ENCODE results near the gene CWC27.
"Not testable (repeated sequence)": the region's sequence is repeated elsewhere in the genome, so short reads cannot be mapped to it uniquely, and the experiment has no call there.

The CWC27 gene

DNA sequence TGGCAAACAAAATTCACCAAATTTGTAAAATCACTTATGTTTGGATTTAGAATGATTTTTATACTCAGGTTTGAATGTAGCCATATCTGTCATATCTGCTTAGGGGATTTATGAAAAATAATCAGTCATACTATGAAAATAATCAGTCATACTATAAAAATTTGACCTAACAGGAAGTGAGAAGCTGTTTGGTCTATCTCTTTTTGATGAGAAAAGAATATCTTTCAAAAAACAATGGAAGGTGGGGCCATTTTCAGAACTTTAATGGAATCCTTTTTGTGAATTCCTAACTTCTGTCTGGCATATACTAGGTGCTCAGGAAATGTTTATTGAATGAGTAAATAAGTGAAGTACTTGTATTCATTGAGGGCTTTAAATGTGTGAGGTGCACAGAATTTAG, 70.1 kb downstream of the CWC27 start:
- no peak for DNase-seq (ENCODE audit: low read depth in 2 of 2)

- DNase-seq (ENCODE audit: low read depth in 2 of 2), result no peak
These were observed 71.2 kb downstream of the CWC27 start for GRCh38 chr5:64839936-64840335.

DNA sequence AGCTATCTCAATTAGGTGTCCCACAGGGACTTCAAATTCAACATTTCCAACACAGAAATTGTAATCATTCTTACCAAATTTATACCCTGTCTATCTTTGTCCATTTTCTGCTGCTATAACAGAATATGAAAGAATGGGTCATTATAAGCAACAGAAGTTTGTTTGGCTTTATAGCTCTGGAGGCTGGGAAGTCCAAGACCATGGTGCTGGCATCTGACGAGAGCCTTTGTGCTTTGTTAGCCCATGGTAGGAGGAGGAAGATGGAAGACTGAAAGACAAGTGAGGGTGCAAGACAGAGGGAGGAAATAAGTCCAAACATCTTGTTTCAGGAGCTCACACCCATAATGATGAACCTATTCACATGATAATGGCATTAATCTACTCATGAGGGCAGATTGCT, 72.2 kb downstream of the CWC27 start:
- DNase-seq (ENCODE audit: low read depth in 2 of 2), result no peak

GRCh38 chr5:64853777-64854176, 85.0 kb downstream of the CWC27 start:
- DNase-seq (ENCODE audit: low read depth in 2 of 2), result no peak

GRCh38 chr5:64854855-64855254, 86.1 kb downstream of the CWC27 start:
- no peak for DNase-seq (ENCODE audit: low read depth in 2 of 2)

DNA sequence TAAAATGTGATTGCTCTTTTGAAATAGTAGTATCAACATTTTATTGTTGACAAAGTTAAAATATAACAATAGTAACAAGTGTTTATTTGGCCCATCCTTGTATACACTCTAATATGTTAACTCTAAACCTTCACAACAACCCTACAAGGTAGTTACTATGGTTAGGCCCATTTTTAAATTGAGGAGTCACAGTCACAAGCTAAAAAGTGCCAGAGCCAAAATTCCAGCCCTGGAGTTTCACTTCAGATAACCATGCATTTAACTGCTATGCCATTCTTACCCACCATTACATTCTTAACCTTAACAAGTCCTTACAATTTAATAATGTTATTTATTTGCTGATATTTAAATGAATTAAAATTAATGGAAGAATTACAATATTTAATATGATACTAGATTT, 91.2 kb downstream of the CWC27 start:
- no peak for DNase-seq (ENCODE audit: low read depth in 2 of 2)

DNA sequence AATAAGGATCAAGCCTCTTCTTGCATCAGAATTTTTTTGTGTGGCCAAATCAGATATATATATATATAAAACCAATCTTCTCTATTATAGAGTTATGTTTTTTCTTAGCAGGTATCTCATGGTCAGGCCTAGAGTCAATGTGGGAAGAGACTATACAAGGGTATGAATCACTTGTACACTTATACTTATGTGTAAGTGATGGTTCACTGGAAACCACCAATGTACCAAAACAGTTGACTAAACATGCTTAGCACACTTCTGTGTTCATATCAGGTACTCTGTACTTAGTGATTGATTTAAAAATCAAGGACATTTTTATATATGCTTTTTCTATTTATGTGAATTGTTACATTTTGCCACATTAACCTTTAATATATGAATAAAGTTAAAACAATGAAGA, 92.6 kb downstream of the CWC27 start:
- no peak for DNase-seq (ENCODE audit: low read depth in 2 of 2)

GRCh38 chr5:64864171-64864570, 95.4 kb downstream of the CWC27 start:
- no peak for DNase-seq (ENCODE audit: low read depth in 2 of 2)

DNA sequence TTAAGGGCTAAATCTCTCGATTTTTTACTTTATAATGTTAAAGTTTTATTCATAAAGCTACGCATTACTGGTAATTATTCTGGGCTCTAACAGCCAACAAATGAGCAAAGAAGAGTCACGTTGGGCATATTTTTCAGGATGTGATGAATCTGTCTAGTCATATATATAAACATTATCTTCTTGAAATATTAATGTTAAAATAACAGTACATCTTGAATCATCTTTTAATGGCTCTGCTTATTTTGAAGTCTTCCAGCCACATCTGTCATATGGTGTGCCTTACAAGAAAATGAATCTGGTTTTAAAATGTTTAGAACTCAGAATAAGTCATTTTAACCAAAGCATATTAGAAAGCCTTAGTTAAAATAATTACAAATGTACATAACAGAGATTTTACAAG, 96.9 kb downstream of the CWC27 start:
- no peak for DNase-seq (ENCODE audit: low read depth in 2 of 2)

DNA sequence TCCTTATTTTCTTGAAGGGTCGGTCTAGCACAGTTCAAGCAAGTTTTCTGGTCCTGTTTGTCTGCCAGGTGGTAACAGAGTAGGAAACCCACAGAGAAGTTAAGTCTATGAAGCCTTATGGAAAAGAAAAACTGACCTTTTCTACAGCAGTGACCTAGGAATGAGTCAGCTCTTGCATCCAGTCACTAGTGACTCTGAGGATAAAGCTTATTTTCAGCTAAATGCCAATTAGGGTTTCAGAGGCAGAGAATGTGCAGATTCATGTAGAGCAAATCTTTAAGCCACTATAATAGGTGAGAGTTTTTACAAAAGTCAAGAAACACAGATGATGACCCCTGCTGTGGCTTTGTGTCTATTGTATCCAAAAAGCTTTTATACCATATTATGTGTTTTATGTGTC, 100.7 kb downstream of the CWC27 start:
- no peak for DNase-seq (ENCODE audit: low read depth in 2 of 2)

DNA sequence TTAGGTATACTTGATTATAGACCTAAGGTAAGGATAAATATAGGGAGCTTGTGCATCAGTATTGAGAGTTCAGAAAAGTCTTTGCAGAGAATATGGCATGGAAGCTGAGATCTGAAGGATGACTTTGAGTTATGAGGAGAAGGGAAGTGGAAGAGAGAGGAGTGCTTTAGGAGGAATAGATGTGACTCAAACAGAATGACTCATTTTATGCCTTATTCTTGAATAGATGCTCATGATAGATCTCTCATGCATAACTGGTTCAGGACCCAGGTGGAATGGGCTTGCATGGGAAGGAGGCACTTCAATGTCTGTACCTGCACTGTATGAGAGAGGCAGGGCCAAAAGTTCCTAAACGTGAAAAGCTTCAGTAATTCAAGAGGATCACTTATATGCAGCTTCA, 103.3 kb downstream of the CWC27 start:
- no peak for DNase-seq (ENCODE audit: low read depth in 2 of 2)

DNA sequence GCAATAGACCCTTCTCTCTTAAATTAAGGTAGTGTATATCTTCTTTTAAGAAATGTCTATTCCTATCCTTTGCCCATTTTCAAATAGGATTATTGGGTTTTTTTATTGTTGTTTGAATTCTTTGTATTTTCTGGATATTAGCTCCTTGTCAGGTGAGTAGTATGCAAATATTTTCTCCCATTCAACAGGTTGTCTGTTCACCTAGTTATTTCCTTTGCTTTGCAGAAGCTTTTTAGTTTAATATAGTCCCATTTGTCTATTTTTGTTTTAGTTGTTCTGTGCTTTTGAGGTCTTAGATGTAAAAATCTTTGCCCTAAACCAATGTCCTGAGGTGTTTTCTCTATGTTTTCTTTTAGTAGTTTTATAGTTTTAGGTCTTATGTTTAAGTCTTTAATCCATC, 104.7 kb downstream of the CWC27 start:
- DNase-seq (ENCODE audit: low read depth in 2 of 2), result no peak

- DNase-seq (ENCODE audit: low read depth in 2 of 2), result no peak
These were observed 106.0 kb downstream of the CWC27 start for GRCh38 chr5:64874753-64875152.

DNA sequence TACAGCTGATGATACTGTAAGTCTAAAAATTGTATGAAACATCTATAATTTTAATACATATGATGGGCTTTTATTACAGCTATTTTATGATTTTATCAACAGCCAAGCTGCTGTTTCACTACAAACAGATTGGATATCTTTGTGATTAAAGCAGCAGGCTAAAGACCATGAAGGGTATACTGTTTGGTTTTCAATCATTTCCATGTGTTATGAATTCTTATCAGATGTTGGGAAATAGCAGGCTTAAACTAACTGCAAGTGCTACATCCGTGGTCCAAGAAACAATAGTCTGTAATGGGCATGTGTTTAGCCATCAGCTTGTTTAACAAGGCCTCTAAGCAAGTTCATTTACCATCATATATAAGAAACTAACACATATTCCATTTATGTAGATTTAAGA, 107.5 kb downstream of the CWC27 start:
- no peak for DNase-seq (ENCODE audit: low read depth in 2 of 2)

- no peak for DNase-seq (ENCODE audit: low read depth in 2 of 2)
These were observed 112.1 kb downstream of the CWC27 start for GRCh38 chr5:64880821-64881220.

- no peak for DNase-seq (ENCODE audit: low read depth in 2 of 2)
These were observed 115.2 kb downstream of the CWC27 start for GRCh38 chr5:64883912-64884311.

- no peak for DNase-seq (ENCODE audit: low read depth in 2 of 2)
These were observed 115.8 kb downstream of the CWC27 start for GRCh38 chr5:64884541-64884940.

DNA sequence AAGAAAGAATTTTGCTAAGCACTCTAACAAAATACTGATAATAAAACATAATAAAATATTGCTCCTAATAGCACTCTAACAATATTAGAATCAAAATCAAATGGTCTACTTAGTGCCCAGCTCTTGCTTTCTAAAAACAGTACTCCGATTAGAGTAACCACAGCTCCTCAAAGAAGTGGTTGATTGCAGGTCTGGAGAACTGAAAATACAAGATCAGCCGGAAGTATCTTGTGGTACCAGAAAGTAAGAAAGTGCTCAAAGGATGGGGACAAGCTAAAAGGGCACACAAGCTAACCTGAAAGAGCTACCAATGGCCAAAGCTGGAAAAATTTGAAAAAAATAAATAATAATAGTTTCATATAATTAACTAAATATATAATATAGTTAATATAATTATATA, 119.2 kb downstream of the CWC27 start:
- no peak for DNase-seq (ENCODE audit: low read depth in 2 of 2)

DNA sequence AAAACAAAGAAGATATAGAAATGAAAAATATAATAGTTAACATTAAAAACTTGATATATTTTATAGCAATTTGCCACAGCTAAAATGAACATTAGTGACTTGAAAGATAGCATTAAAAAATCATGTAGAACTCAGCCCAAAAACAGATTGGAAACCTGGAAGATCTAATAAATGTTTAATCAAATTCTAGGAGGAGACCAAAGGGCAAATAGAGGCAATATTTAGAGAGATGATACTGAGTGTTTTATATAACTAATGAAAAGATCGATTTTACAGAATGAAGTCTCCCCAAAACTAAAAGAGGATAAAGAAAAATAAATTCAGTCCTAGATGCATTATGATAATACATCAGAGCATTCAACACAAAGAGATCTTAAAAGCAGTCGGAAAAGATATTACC, 127.0 kb downstream of the CWC27 start:
- no peak for DNase-seq (ENCODE audit: low read depth in 2 of 2)

- DNase-seq (ENCODE audit: low read depth in 2 of 2), result no peak
These were observed 131.1 kb downstream of the CWC27 start for GRCh38 chr5:64899838-64900237.

DNA sequence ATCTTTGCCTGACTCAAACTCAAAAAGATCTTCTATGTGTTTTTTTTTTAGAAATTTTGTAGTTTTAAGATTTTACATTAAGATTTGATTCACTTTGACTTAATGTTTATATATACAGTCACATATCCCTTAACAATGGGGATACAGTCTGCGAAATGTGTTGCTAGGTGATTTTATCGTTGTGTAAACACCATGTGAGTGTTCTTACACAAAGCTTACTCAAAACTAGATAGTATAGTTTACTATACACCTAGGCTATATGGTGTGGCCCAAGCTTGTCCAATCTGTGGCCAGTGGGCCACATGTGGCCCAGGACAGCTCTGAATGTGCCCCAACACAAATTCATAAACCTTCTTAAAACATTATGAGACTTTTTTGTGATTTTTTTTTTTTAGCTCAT, 131.9 kb downstream of the CWC27 start:
- DNase-seq (ENCODE audit: low read depth in 2 of 2), result no peak

DNA sequence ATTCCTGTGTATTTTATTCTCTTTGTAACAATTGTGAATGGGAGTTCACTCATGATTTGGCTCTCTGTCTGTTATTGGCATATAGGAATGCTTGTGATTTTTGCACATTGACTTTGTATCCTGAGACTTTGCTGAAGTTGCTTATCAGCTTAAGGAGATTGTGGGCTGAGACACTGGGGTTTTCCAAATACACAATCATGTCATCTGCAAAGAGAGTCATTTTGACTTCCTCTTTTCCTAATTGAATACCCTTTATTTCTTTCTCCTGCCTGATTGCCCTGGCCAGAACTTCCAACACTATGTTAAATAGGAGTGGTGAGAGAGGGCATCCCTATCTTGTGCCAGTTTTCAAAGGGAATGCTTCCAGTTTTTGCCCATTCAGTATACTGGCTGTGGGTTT, 138.7 kb downstream of the CWC27 start:
- not testable (repeated sequence) for DNase-seq (ENCODE audit: low read depth in 2 of 2)

GRCh38 chr5:64914396-64914795, 145.7 kb downstream of the CWC27 start:
- no peak for DNase-seq (ENCODE audit: low read depth in 2 of 2)

- DNase-seq (ENCODE audit: low read depth in 2 of 2), result no peak
These were observed 149.4 kb downstream of the CWC27 start for GRCh38 chr5:64918083-64918482.

DNA sequence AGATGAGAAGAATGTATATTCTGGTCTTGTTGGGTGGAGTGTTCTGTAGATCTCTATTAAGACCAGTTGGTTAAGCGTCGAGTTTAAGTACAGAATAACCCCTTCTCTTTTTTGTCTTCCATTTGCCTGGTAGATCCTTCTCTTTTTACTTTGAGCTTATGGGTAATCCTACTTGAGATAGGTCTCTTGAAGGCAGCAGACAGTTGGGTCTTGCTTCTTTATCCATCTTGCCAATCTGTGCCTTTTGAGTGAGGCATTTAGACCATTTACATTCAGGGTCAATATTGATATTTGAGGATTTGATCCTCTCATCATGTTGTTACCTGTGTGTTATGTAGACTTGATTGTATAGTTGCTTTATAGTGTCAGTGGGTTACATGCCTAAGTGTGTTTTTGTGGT, 152.7 kb downstream of the CWC27 start:
- DNase-seq (ENCODE audit: low read depth in 2 of 2), result no peak

Data from stimulated activated CD4-positive, alpha-beta T cell treated with anti-CD3 and anti-CD28 coated beads, Interleukin-1b, Interleukin-23, amount 100 ng/mL, for 4 hours (primary cell).